HepG2 (cell line): Measurements from ENCODE around the gene KMT2E. TPM values are rescaled to one million over a fixed set of nuclear protein-coding genes. Genes with fewer than 3 reads are reported as not detected.

ENCODE experiments used
- ATAC-seq: fragments of 200-7000 bp; cut with Tn5 transposase; 3 replicates; pipeline ENCODE4 v1.9.1; 2020; ENCODE audit warnings: mild to moderate bottlenecking, moderate library complexity
- BruUV-seq: library from RNA; stranded (reverse); fragments of 400-500 nt; replicated peaks from 2 replicates; lab custom pipeline; 2021; lab: Mats Ljungman, UMichigan
- CTCF ChIA-PET: fragments of 300-600 bp; formaldehyde crosslinking; extraction: SDS; loops from one replicate; lab custom pipeline; 2021; ENCODE audit warnings: low total read pairs, inconsistent platforms, low intra/inter-chr PET ratio; lab: Yijun Ruan, JAX
- POLR2A ChIA-PET: fragments of 350-600 bp; sonication (Branson Sonifier 250); formaldehyde crosslinking; loops from one replicate; lab custom pipeline; 2020; ENCODE audit warnings: antibody characterized with exemption, inconsistent platforms; lab: Yijun Ruan, JAX
- DNase-seq: peaks from one replicate; pipeline ENCODE4 v3.0.0-alpha.2; 2015; ENCODE audit warnings: low spot score
- FAIRE-seq: peaks from 3 replicates; lab custom pipeline; 2011; peaks lifted over from hg19 to GRCh38; lab: Jason Lieb, UNC
- H2AFZ ChIP-seq: one replicate; pipeline ENCODE4 v1.6.1; 2011; ENCODE audit warnings: low read length, inconsistent platforms
- H3K27ac ChIP-seq: fragments of 300-600 bp; 3 replicates; pipeline ENCODE4 v1.8.0; 2011; ENCODE audit warnings: mixed run types, mild to moderate bottlenecking, mixed read lengths, low read length, inconsistent platforms; ENCODE audit not compliant: insufficient read depth; ENCODE audit errors: extremely low read length
- H3K27me3 ChIP-seq, 2 experiments: fragments of 200-600 bp in 1 of 2; 2 replicates in 1 of 2; 3 replicates in 1 of 2; pipeline versions ENCODE4 v1.6.0 to v1.8.0; 2011; ENCODE audit warnings: low read length in 2 of 2, mild to moderate bottlenecking in 2 of 2, moderate library complexity in 2 of 2, inconsistent platforms in 1 of 2; ENCODE audit not compliant: insufficient read depth in 2 of 2, control insufficient read depth in 1 of 2
- H3K36me3 ChIP-seq, 2 experiments: fragments of 200-600 bp in 1 of 2; replicated peaks in 1 of 2; 2 replicates in 1 of 2; 3 replicates in 1 of 2; pipeline versions ENCODE4 v1.5.1 to v1.8.0; 2011; ENCODE audit warnings: low read length in 2 of 2, inconsistent platforms in 1 of 2; ENCODE audit not compliant: insufficient read depth in 2 of 2, control insufficient read depth in 1 of 2
- H3K4me1 ChIP-seq: 2 replicates; pipeline ENCODE4 v1.5.1; 2012; ENCODE audit warnings: low read length, inconsistent platforms; ENCODE audit not compliant: insufficient read depth
- H3K4me2 ChIP-seq: 2 replicates; pipeline ENCODE4 v1.6.0; 2011; ENCODE audit warnings: low read depth, low read length, inconsistent platforms
- H3K4me3 ChIP-seq, 3 experiments: fragments of 200-600 bp in 1 of 3; sonication (generic), shearing (Covaris generic) in 1 of 3; replicated peaks in 1 of 3; 2 replicates each; pipeline ENCODE4 v1.5.1; 2011 to 2016; ENCODE audit warnings: low read length in 3 of 3, inconsistent platforms in 2 of 3, low read depth in 2 of 3, mild to moderate bottlenecking in 2 of 3, control low read depth in 1 of 3, mixed read lengths in 1 of 3; ENCODE audit not compliant: insufficient read depth in 1 of 3
- H3K79me2 ChIP-seq: one replicate; pipeline ENCODE4 v1.6.1; 2011; ENCODE audit warnings: low read length, inconsistent platforms; ENCODE audit not compliant: insufficient read depth
- H3K9ac ChIP-seq: 2 replicates; pipeline ENCODE4 v1.6.0; 2011; ENCODE audit warnings: mild to moderate bottlenecking, low read depth, low read length, inconsistent platforms; ENCODE audit not compliant: insufficient read depth
- H3K9me3 ChIP-seq: 2 replicates; pipeline ENCODE4 v1.5.1; 2012; ENCODE audit warnings: mild to moderate bottlenecking, low read length
- H4K20me1 ChIP-seq: 2 replicates; pipeline ENCODE4 v1.6.0; 2011; ENCODE audit warnings: inconsistent platforms, mild to moderate bottlenecking, low read length, moderate library complexity; ENCODE audit not compliant: insufficient read depth
- DNMT1 ChIP-seq: sonication (generic); formaldehyde crosslinking; IDR thresholded peaks from 2 replicates; pipeline ENCODE4 v1.5.1; 2020; ENCODE audit warnings: mild to moderate bottlenecking, missing genetic modification reagents
- ETV6 ChIP-seq: sonication (generic); formaldehyde crosslinking; conservative IDR thresholded peaks from 2 replicates; pipeline ENCODE4 v1.4.0; 2020; ENCODE audit warnings: missing genetic modification reagents
- FLYWCH1 ChIP-seq: sonication (generic); formaldehyde crosslinking; IDR thresholded peaks from 2 replicates; pipeline ENCODE4 v1.8.1; 2023; ENCODE audit warnings: mild to moderate bottlenecking, missing genetic modification reagents
- GFI1 ChIP-seq: sonication (generic); formaldehyde crosslinking; IDR thresholded peaks from 2 replicates; pipeline ENCODE4 v1.5.0; 2020; ENCODE audit warnings: missing genetic modification reagents, mild to moderate bottlenecking, borderline replicate concordance
- HNF4A ChIP-seq: sonication (generic); formaldehyde crosslinking; IDR thresholded peaks from 2 replicates; pipeline ENCODE4 v1.4.0; 2020; ENCODE audit warnings: missing genetic modification reagents
- LCORL ChIP-seq, 2 experiments: fragments of 450-650 bp in 1 of 2; sonication (generic) in 1 of 2; formaldehyde crosslinking in 1 of 2; IDR thresholded peaks; 2 replicates each; pipeline versions ENCODE4 v1.5.0 to v1.6.1; 2017 to 2020; ENCODE audit warnings: antibody characterized with exemption in 1 of 2, missing genetic modification reagents in 1 of 2
- NCOR1 ChIP-seq: fragments of 200-600 bp; sonication (generic); IDR thresholded peaks from 2 replicates; pipeline ENCODE4 v1.7.0; 2017; ENCODE audit warnings: antibody characterized with exemption, low read length, borderline replicate concordance
- TOE1 ChIP-seq: sonication (generic); formaldehyde crosslinking; IDR thresholded peaks from 2 replicates; pipeline ENCODE4 v1.4.0; 2020; ENCODE audit warnings: mild to moderate bottlenecking, missing genetic modification reagents
- ZFX ChIP-seq: sonication (generic); formaldehyde crosslinking; IDR thresholded peaks from 2 replicates; pipeline ENCODE4 v1.4.0; 2020; ENCODE audit warnings: mild to moderate bottlenecking, low read depth, missing genetic modification reagents, moderate library complexity
- ZNF546 ChIP-seq: sonication (generic); formaldehyde crosslinking; conservative IDR thresholded peaks from 2 replicates; pipeline ENCODE4 v1.8.1; 2023; ENCODE audit warnings: mild to moderate bottlenecking, missing genetic modification reagents
- ZNF569 ChIP-seq: sonication (generic); formaldehyde crosslinking; IDR thresholded peaks from 2 replicates; pipeline ENCODE4 v1.5.0; 2020; ENCODE audit warnings: mild to moderate bottlenecking, missing genetic modification reagents, moderate library complexity, borderline replicate concordance
- ZNF746 ChIP-seq: sonication (generic); formaldehyde crosslinking; IDR thresholded peaks from 2 replicates; pipeline ENCODE4 v1.8.0; 2022; ENCODE audit warnings: mild to moderate bottlenecking, missing genetic modification reagents
- WGBS: methylation state at CpG from one replicate; pipeline ENCODE4 v1.1.6; 2017; ENCODE audit warnings: low lambda C conversion rate; 5-methylcytosine and 5-hydroxymethylcytosine counted together
- in situ Hi-C: cut with HindIII; loops from 2 replicates; pipeline ENCODE4 v1.10.0; 2017; ENCODE audit warnings: low pct_unique_long_range_greater_than_20kb; ENCODE audit not compliant: extremely low pct_ligation_motif_present
- intact Hi-C: fragments of 100-400 bp; cut with micrococcal nuclease; formaldehyde crosslinking; loops from one replicate; pipeline ENCODE4 v1.10.0; 2022; ENCODE audit not compliant: unreplicated experiment
- polyA plus RNA-seq, 8 experiments: library from polyadenylated mRNA; depleted of rRNA in 3 of 8; stranded (reverse) in 7 of 8; unstranded in 1 of 8; fragments of >200 nt; fragmentation: Illumina TruSeq in 4 of 8; extraction: Trizol in 4 of 8; gene quantifications; 2 replicates each; pipeline versions ENCODE4 v1.2.1 to v1.2.3, GENCODE V29; 2011 to 2016; ENCODE audit warnings: low read depth in 4 of 8, missing spikeins in 1 of 8, mixed read lengths in 1 of 8; ENCODE audit not compliant: insufficient read depth in 1 of 8
- total RNA-seq, 5 experiments: library from RNA; depleted of rRNA; stranded (reverse); fragments of >200 nt; fragmentation: Illumina TruSeq; extraction: Trizol; gene quantifications; 2 replicates each; pipeline ENCODE4 v1.2.3, GENCODE V29; 2016; ENCODE audit warnings: low read depth in 1 of 5
- TF ChIP-seq, protein P1 (sequence below): IDR thresholded peaks from 2 replicates; pipeline ENCODE4 v1.6.1; 2018; ENCODE audit warnings: missing genetic modification reagents, mild to moderate bottlenecking, missing compliant biosample characterization
- TF ChIP-seq, protein P2 (sequence below): sonication (generic); formaldehyde crosslinking; IDR thresholded peaks from 2 replicates; pipeline ENCODE4 v1.9.0; 2021; ENCODE audit warnings: missing genetic modification reagents, borderline replicate concordance
- TF ChIP-seq, protein P3 (sequence below): sonication (generic); formaldehyde crosslinking; IDR thresholded peaks from 2 replicates; pipeline ENCODE4 v1.8.0; 2022; ENCODE audit warnings: mild to moderate bottlenecking, missing genetic modification reagents

Gene KMT2E
- total and polyA plus RNA-seq, 2 of the 13 experiments (the other 11 are each of a cell fraction or from before 2014, with no cell fraction given) = 6.3 to 24.4 TPM

DNA sequence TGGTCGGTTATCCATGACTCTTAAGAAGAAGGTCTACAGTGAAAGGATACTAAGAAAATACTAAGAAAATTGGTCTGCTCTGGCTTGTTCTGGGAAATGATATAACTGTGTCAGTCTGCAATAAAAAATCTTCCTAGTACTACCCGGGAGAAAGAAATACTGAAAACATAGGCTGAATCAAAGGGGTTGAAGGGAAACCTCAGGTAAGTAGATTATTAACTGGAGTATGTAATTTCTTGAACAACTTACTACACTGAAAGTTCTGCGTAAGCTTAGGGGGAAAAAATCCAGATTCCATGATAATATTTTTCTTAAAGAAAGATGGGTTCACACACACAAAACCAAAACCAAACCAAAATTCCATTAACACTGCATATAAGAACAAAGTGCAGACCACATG lies 143.3 kb downstream of the KMT2E start (continued):
- TF ChIP-seq ZNF546 (CRISPR knock-in tag) (no peak), ZNF569 (CRISPR knock-in tag) (no peak), GFI1 (CRISPR knock-in tag) (no peak), TOE1 (CRISPR knock-in tag) (no peak), LCORL (IDR thresholded peaks at IDR 0.05) (no peak), LCORL (CRISPR knock-in tag; IDR thresholded peaks at IDR 0.05) (no peak), FLYWCH1 (CRISPR knock-in tag) (no peak)
- TF ChIP-seq, protein P1, sequence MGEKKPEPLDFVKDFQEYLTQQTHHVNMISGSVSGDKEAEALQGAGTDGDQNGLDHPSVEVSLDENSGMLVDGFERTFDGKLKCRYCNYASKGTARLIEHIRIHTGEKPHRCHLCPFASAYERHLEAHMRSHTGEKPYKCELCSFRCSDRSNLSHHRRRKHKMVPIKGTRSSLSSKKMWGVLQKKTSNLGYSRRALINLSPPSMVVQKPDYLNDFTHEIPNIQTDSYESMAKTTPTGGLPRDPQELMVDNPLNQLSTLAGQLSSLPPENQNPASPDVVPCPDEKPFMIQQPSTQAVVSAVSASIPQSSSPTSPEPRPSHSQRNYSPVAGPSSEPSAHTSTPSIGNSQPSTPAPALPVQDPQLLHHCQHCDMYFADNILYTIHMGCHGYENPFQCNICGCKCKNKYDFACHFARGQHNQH (CRISPR knock-in tag) = no peak
- TF ChIP-seq, protein P2, sequence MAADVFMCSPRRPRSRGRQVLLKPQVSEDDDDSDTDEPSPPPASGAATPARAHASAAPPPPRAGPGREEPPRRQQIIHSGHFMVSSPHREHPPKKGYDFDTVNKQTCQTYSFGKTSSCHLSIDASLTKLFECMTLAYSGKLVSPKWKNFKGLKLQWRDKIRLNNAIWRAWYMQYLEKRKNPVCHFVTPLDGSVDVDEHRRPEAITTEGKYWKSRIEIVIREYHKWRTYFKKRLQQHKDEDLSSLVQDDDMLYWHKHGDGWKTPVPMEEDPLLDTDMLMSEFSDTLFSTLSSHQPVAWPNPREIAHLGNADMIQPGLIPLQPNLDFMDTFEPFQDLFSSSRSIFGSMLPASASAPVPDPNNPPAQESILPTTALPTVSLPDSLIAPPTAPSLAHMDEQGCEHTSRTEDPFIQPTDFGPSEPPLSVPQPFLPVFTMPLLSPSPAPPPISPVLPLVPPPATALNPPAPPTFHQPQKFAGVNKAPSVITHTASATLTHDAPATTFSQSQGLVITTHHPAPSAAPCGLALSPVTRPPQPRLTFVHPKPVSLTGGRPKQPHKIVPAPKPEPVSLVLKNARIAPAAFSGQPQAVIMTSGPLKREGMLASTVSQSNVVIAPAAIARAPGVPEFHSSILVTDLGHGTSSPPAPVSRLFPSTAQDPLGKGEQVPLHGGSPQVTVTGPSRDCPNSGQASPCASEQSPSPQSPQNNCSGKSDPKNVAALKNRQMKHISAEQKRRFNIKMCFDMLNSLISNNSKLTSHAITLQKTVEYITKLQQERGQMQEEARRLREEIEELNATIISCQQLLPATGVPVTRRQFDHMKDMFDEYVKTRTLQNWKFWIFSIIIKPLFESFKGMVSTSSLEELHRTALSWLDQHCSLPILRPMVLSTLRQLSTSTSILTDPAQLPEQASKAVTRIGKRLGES = no peak

DNA sequence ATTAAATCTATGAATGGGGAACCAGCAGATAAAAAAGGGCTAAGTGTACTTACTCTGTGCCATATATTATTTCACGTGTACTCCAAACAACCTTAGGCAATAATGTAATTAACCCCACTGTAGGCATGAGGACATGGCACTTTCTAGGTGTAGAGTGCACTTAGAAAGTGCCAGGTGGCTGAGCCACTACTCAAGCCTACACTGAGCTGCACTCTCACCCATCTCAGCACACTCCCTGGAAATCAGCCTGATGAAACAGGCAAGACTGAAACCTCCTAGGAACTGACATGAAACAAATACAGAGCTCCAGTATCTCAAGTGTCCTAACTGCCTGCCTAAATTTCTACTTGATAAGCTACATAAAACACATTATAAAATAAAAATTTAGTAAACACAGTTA lies 147.4 kb downstream of the KMT2E start:
- Histone ChIP-seq H3K27me3 (no peaks in the 10 kb centered on the region), H2AFZ (no peak overlapping the region), H3K79me2 (no peaks in the 10 kb centered on the region), H3K4me3 (no peak overlapping the region), H3K9me3 (no peaks in the 10 kb centered on the region), H3K27ac (no peak overlapping the region), H3K36me3 (peaks cover 6 to 27% of the 10 kb centered on the region in 2 experiments; a peak in 4 of 5 replicates), H3K9ac (no peak overlapping the region), H4K20me1 (no peaks in the 10 kb centered on the region), H3K4me1 (no peaks in the 10 kb centered on the region), H3K4me2 (no peak overlapping the region)
- BruUV-seq = no TSS peak
- WGBS = 95% methylated on average over 1 of the region's 1 CpG
- ChIA-PET CTCF (no interaction called here), POLR2A (no interaction called here)
- no peak for ATAC-seq
- FAIRE-seq = no peak
- DNase-seq = no peak
- intact Hi-C loops (no loop called here), in situ Hi-C loops (no loop called here)
- TF ChIP-seq ZFX (CRISPR knock-in tag) = no peak
- no peak for TF ChIP-seq NCOR1
- TF ChIP-seq, protein P3, sequence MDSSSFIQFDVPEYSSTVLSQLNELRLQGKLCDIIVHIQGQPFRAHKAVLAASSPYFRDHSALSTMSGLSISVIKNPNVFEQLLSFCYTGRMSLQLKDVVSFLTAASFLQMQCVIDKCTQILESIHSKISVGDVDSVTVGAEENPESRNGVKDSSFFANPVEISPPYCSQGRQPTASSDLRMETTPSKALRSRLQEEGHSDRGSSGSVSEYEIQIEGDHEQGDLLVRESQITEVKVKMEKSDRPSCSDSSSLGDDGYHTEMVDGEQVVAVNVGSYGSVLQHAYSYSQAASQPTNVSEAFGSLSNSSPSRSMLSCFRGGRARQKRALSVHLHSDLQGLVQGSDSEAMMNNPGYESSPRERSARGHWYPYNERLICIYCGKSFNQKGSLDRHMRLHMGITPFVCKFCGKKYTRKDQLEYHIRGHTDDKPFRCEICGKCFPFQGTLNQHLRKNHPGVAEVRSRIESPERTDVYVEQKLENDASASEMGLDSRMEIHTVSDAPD (CRISPR knock-in tag) = no peak
- no peak for TF ChIP-seq DNMT1 (CRISPR knock-in tag)
- TF ChIP-seq ETV6 (CRISPR knock-in tag) = no peak
- no peak for TF ChIP-seq HNF4A
- no peak for TF ChIP-seq ZNF746 (CRISPR knock-in tag)
